Colonic mucosa (tissue), 4 donors: ENCODE data around the gene CREG2. TPM values are rescaled to one million over a fixed set of nuclear protein-coding genes. Genes with fewer than 3 reads are reported as not detected.
A peak's percentile ranks its signal among the peaks of the same experiment; 100 is the strongest.

ENCODE experiments used
- DNase-seq: peaks from one replicate; pipeline ENCODE4 v3.0.0-alpha.2; 2020
- H3K27ac ChIP-seq: fragments of 200-600 bp; one replicate; pipeline ENCODE4 v1.8.0; 2021
- H3K27me3 ChIP-seq: fragments of 200-600 bp; one replicate; pipeline ENCODE4 v1.8.0; 2021
- H3K36me3 ChIP-seq: fragments of 200-600 bp; one replicate; pipeline ENCODE4 v1.8.0; 2021
- H3K4me1 ChIP-seq: fragments of 200-600 bp; one replicate; pipeline ENCODE4 v1.8.0; 2021; ENCODE audit warnings: mild to moderate bottlenecking
- H3K4me3 ChIP-seq: fragments of 200-600 bp; one replicate; pipeline ENCODE4 v1.8.0; 2021
- H3K9ac ChIP-seq, 2 donors: one replicate each; pipeline ENCODE4 v1.7.0; 2013; ENCODE audit warnings: control low read depth in 2 of 2, low read depth in 2 of 2, low read length in 2 of 2
- H3K9me3 ChIP-seq: fragments of 200-600 bp; one replicate; pipeline ENCODE4 v1.8.0; 2021
- intact Hi-C: fragments of 100-400 bp; cut with DNase I; formaldehyde crosslinking; loops from one replicate; pipeline ENCODE4 v1.14.1; 2022
- total RNA-seq, 2 donors: library from RNA; stranded (reverse); fragmentation: NEBNext Ultra II Directional in 1 of 2; extraction: Animal tissue kit (Norgen Biotek cat#: 25700) in 1 of 2; gene quantifications; one replicate each; pipeline ENCODE4 v1.2.1, GENCODE V29; 2021
- TF ChIP-seq, protein P1 (sequence below): fragments of 200-600 bp; IDR thresholded peaks from one replicate; pipeline ENCODE4 v1.8.0; 2022; ENCODE audit warnings: antibody characterized with exemption, mild to moderate bottlenecking
- donor health status: healthy.
- donor health status: DM: no; HTN: no; CAD: no.
- donor health status: DM: no; HTN: no; CAD: no.

The CREG2 gene
- total RNA-seq, 2 donors from 2014 or later = 0.56 TPM; not detected in 1

DNA sequence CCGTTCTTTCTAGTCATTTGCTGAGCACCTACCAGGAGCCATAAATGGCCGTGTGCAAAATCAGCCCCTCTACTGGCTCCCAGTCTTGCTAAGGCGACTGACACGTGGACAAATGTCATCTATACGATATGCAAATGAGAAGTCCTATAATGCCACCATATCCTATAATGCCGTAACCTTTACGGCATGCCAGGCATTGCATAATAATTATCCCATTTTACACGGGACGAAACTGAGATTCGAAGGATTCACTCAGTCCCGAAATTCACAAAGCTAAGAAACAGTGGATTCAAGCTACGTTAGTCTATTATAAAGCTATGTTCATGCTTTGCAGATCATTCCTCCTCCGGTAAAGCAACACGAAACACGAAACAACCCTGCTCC lies 44.7 kb downstream of the CREG2 start:
- H3K36me3 ChIP-seq = no peaks in the 10 kb centered on the region
- H3K4me1 ChIP-seq = no peaks in the 10 kb centered on the region
- H3K9me3 ChIP-seq = no peaks in the 10 kb centered on the region
- intact Hi-C loops = loop anchor here (5.0 kb wide), 1 partner anchor 50 kb away; no protein-coding TSS in a partner anchor
- no peaks in the 10 kb centered on the region for H3K27me3 ChIP-seq
- no peak for DNase-seq
- H3K4me3 ChIP-seq = no peak overlapping the region
- H3K27ac ChIP-seq = no peak overlapping the region
- no peak overlapping the region for H3K9ac ChIP-seq
- TF ChIP-seq, protein P1, sequence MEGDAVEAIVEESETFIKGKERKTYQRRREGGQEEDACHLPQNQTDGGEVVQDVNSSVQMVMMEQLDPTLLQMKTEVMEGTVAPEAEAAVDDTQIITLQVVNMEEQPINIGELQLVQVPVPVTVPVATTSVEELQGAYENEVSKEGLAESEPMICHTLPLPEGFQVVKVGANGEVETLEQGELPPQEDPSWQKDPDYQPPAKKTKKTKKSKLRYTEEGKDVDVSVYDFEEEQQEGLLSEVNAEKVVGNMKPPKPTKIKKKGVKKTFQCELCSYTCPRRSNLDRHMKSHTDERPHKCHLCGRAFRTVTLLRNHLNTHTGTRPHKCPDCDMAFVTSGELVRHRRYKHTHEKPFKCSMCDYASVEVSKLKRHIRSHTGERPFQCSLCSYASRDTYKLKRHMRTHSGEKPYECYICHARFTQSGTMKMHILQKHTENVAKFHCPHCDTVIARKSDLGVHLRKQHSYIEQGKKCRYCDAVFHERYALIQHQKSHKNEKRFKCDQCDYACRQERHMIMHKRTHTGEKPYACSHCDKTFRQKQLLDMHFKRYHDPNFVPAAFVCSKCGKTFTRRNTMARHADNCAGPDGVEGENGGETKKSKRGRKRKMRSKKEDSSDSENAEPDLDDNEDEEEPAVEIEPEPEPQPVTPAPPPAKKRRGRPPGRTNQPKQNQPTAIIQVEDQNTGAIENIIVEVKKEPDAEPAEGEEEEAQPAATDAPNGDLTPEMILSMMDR = no peak

GRCh38 chr2:101341901-101342624 lies 45.2 kb downstream of the CREG2 start:
- Histone ChIP-seq H3K36me3 (no peaks in the 10 kb centered on the region), H3K27me3 (no peaks in the 10 kb centered on the region), H3K9me3 (no peaks in the 10 kb centered on the region), H3K4me3 (no peak overlapping the region), H3K9ac (no peak overlapping the region), H3K27ac (no peak overlapping the region), H3K4me1 (no peaks in the 10 kb centered on the region)
- DNase-seq = peak; percentile 80
- TF ChIP-seq, protein P1 = peak; percentile 70
- intact Hi-C loops = loop anchor here (5.0 kb wide), 1 partner anchor 50 kb away; no protein-coding TSS in a partner anchor

DNA sequence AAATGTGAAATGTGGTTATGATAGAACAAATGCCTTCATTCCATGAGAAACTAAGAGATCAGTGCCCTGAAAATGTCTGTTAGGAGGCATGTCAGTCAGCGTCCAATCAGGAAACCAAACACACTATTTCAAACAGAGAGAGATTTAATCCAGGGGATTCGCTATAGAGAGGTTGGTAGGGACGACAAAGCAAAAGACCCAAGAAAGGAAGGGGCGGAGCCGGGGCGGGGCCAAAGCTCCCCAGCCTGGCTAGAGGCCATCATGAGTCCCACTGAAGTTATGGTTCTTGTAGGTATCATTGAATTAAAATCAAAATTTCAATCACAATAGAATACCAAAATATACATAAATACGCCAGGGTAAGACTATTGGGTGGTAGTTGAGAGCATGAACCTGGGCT lies 45.9 kb downstream of the CREG2 start:
- no peaks in the 10 kb centered on the region for H3K27me3 ChIP-seq
- no peak overlapping the region for H3K27ac ChIP-seq
- H3K9ac ChIP-seq = no peak overlapping the region
- no peaks in the 10 kb centered on the region for H3K4me1 ChIP-seq
- intact Hi-C loops = loop anchor here (5.0 kb wide), 1 partner anchor 51 kb away; no protein-coding TSS in a partner anchor
- no peak overlapping the region for H3K4me3 ChIP-seq
- DNase-seq = no peak
- TF ChIP-seq, protein P1 = no peak
- H3K36me3 ChIP-seq = no peaks in the 10 kb centered on the region
- no peaks in the 10 kb centered on the region for H3K9me3 ChIP-seq

- Histone ChIP-seq H3K4me3 (no peak overlapping the region), H3K9ac (no peak overlapping the region), H3K36me3 (no peaks in the 10 kb centered on the region), H3K27ac (no peak overlapping the region), H3K4me1 (no peaks in the 10 kb centered on the region), H3K9me3 (no peaks in the 10 kb centered on the region), H3K27me3 (no peaks in the 10 kb centered on the region)
- intact Hi-C loops = loop anchor here (5.0 kb wide), 1 partner anchor 52 kb away; no protein-coding TSS in a partner anchor
- no peak for DNase-seq
- TF ChIP-seq, protein P1 = no peak
Measured at GRCh38 chr2:101340141-101340551, 47.2 kb downstream of the CREG2 start.

DNA sequence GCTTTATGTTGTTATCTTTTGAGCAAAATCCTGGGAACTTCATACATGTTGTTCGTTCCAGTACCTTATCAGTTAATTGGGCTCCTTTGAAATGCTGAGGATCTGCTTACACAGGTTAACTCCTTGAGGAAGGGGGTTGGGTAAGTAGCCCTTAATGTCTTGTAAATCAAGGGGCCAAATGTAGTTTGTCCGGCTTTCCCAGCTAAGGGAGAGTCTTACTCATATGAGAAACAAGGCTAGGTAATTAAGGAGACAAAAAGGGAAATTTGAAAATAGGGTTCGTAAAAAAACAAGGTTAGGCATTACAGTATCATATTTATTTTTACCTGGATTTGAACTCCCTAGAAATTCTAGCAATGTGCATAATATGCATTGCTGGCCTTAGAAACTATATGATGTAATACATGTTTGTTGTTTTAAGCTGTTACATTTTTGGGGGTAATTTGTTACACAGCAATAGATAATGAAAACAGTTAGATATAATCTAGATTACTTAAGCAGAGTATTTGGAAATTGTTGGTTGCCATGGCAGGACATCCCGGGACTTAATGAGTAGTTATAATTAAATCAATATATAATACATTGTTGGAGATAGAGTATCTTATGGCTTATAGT lies 47.9 kb downstream of the CREG2 start:
- intact Hi-C loops = no loop called here
- Histone ChIP-seq H3K9ac (no peak overlapping the region), H3K9me3 (no peaks in the 10 kb centered on the region), H3K27me3 (no peaks in the 10 kb centered on the region), H3K36me3 (no peaks in the 10 kb centered on the region), H3K4me1 (no peaks in the 10 kb centered on the region), H3K27ac (no peak overlapping the region), H3K4me3 (no peak overlapping the region)
- TF ChIP-seq, protein P1 = no peak
- no peak for DNase-seq
